ENCODE results near the gene LUZP1.

- TF ChIP-seq ZNF274 (IDR thresholded peaks at IDR 0.05; ENCODE audit: low read depth, low read length): no peak
- no peak for TF ChIP-seq SUZ12 (IDR thresholded peaks at IDR 0.05; ENCODE audit: extremely low read depth, insufficient read depth, insufficient read length)
Measured at GRCh38 chr1:23111600-23112535, 56.8 kb downstream of the LUZP1 start.
